GM18951 (cell line): Measurements from ENCODE around the gene OSBPL6.

Experiments used
- POLR2A ChIP-seq: IDR thresholded peaks from 4 replicates; pipeline ENCODE4 v1.6.1; 2011; ENCODE audit warnings: mild to moderate bottlenecking; ENCODE audit not compliant: insufficient read length, insufficient read depth; ENCODE audit errors: extremely low read depth
- in situ Hi-C: fragments of 300-500 bp; cut with MboI; formaldehyde crosslinking; loops from one replicate; pipeline ENCODE4 v1.12.0; 2022; ENCODE audit warnings: low sequenced_read_pairs, mixed read lengths, inconsistent platforms; ENCODE audit not compliant: unreplicated experiment

OSBPL6 gene

DNA sequence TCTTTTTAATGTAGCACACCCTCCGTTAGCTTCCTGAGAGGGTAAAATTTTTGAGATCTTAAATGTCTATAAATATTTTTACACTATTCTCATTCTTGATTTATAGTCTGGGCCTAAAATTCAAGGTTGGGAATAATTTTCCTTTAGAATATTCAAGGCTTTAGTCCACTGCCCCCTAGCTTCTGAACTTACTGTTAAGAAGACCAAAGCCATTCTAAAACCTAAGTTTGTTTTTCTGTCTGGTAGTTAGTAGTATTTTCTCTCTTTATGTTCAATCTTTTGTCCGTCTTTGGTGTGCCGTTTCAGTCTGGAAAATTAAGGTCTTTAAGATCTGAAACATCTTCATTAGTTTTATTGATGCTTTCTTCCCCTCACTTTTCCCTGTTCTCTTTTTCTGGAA lies 14.5 kb downstream of the OSBPL6 start:
- in situ Hi-C loops: no loop called here
- TF ChIP-seq POLR2A: no peak

GRCh38 chr2:178211460-178211859 lies 17.1 kb downstream of the OSBPL6 start:
- in situ Hi-C loops: no loop called here
- no peak for TF ChIP-seq POLR2A

GRCh38 chr2:178211943-178212342 lies 17.6 kb downstream of the OSBPL6 start:
- no peak for TF ChIP-seq POLR2A
- in situ Hi-C loops: no loop called here

- in situ Hi-C loops: no loop called here
- TF ChIP-seq POLR2A: no peak
These were observed 19.7 kb downstream of the OSBPL6 start for GRCh38 chr2:178213991-178214390.

DNA sequence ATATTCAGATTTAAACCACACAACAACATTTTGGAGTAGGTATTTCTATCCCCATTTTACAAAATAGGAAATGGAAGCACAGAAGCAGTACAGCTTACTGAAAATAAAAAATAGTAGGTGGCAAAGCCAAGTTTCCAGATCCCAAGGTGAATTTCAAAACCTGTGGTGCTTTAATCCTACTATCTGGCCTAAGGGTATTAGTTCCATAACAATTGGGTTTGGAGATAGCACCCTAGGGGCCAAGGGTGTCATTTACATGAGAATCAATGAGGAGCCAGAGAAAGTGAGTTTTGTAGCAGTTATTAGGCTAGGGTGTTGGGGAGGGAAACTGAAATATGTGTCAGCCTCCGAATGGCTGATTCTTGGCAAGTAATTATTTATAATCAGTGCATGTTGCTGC lies 24.9 kb downstream of the OSBPL6 start:
- in situ Hi-C loops: no loop called here

GRCh38 chr2:178220814-178221213 lies 26.5 kb downstream of the OSBPL6 start:
- in situ Hi-C loops: no loop called here
- no peak for TF ChIP-seq POLR2A

More for the DNA sequence above, 24.9 kb downstream of the OSBPL6 start:
- no peak for TF ChIP-seq POLR2A

DNA sequence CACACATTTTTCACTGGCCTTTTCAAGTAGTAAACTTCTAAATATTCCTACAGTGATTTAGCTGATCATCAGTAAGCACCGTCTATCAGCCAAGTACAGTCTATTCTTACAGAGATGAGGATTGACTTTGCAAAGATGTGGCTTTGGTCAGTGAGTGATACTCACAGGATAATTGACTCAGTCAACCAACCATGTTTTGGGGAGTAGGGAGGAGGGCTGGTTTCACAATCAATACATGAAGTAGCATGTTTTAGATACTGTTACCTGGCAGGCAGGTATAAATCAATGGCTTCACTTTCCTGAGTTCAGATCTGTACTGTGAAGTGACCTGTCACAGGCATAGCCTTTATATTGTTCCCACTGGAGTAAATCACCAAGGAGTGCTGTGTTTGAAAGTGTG lies 27.2 kb downstream of the OSBPL6 start:
- no peak for TF ChIP-seq POLR2A
- in situ Hi-C loops: no loop called here

- in situ Hi-C loops: no loop called here
- no peak for TF ChIP-seq POLR2A
These were observed 29.5 kb downstream of the OSBPL6 start for GRCh38 chr2:178223806-178224205.

- in situ Hi-C loops: no loop called here
These were observed 30.9 kb downstream of the OSBPL6 start for GRCh38 chr2:178225006-178225805.

GRCh38 chr2:178227187-178227586 lies 32.9 kb downstream of the OSBPL6 start:
- in situ Hi-C loops: no loop called here
- TF ChIP-seq POLR2A: no peak

More at GRCh38 chr2:178225006-178225805, 30.9 kb downstream of the OSBPL6 start:
- TF ChIP-seq POLR2A: no peak

GRCh38 chr2:178229927-178230326 lies 35.6 kb downstream of the OSBPL6 start:
- TF ChIP-seq POLR2A: no peak
- in situ Hi-C loops: no loop called here

DNA sequence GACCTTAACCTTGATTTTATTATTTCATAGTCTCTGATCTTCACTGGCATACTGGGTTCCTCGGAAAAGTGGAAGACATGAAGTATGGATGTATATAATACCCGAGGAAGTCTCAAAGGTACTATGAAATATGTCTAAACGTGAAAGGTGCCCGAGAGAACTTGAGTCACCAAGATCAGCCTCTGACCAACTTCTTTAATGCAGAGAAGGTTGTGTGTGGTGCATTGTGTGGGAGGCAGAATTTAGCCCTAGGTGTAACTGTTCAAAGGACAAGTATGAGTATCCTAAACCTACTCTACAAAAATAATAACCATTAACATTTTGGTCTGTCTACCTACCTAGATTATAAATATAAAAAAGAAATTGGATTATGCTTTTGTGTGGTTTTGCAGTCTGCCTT lies 36.1 kb downstream of the OSBPL6 start:
- in situ Hi-C loops: no loop called here
- no peak for TF ChIP-seq POLR2A

DNA sequence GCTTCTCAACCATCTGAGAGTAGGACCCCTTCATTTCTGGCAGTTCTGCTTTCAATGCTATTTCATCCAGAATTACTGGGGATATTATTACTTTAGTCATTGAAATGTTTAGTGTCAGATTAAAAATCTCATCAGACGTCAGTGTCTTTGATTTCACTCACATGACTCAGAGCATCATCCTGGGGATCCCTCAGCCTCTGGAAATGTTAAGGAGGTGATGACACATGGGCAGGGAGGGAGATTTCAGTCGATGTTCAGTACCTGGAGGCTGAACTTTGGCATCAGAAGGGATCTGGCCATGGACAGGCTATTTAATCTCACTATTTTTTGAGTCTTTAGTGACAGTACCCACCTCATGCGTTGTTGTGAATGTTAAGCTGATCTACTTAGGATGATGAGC lies 39.1 kb downstream of the OSBPL6 start:
- in situ Hi-C loops: no loop called here

DNA sequence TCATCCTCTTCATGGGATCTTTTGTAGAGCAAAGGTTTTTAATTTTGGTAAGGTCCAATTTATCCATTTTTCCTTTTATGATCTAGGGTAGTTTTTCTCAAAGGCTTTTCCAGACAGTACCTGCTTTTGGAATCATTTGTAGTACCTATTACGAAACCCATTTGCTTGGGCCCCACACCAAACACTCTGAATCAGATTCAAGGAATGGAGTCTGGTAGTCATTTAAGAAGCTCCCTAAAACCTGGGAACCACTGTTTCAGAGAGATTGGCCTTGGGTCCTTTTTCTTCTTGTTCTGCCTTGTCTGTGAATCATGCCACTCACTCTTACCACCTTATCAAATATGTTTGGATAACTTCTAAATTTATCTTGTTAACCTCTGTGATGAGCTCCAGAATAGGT lies 40.3 kb downstream of the OSBPL6 start:
- in situ Hi-C loops: no loop called here
- no peak for TF ChIP-seq POLR2A

More for the DNA sequence above, 39.1 kb downstream of the OSBPL6 start:
- no peak for TF ChIP-seq POLR2A

GRCh38 chr2:178237488-178238153 lies 43.3 kb downstream of the OSBPL6 start:
- in situ Hi-C loops: no loop called here
- TF ChIP-seq POLR2A: no peak

GRCh38 chr2:178238154-178238521 lies 43.8 kb downstream of the OSBPL6 start:
- TF ChIP-seq POLR2A: no peak
- in situ Hi-C loops: no loop called here
